Endothelial cell (in vitro differentiated cells): ENCODE measurements around the gene CNTN4. TPM values are rescaled to one million over a fixed set of nuclear protein-coding genes. Genes with fewer than 3 reads are reported as not detected.
"Not testable (repeated sequence)": the region's sequence is repeated elsewhere in the genome, so short reads cannot be mapped to it uniquely, and the experiment has no call there.

Source experiments
- DNase-seq: peaks from one replicate; pipeline ENCODE4 v3.0.0; 2021; ENCODE audit warnings: low spot score
- H3K27ac Mint-ChIP-seq: one replicate; pipeline ENCODE4 v1.8.0; 2021; ENCODE audit warnings: mixed read lengths, inconsistent platforms; ENCODE audit not compliant: unreplicated experiment
- H3K27me3 Mint-ChIP-seq: one replicate; pipeline ENCODE4 v1.8.0; 2021; ENCODE audit warnings: mild to moderate bottlenecking, moderate library complexity, mixed read lengths, inconsistent platforms; ENCODE audit not compliant: unreplicated experiment
- H3K36me3 Mint-ChIP-seq: one replicate; pipeline ENCODE4 v1.8.0; 2021; ENCODE audit warnings: mild to moderate bottlenecking, low read depth, mixed read lengths, inconsistent platforms; ENCODE audit not compliant: unreplicated experiment
- H3K4me1 Mint-ChIP-seq: one replicate; pipeline ENCODE4 v1.8.0; 2021; ENCODE audit warnings: mild to moderate bottlenecking, mixed read lengths, inconsistent platforms; ENCODE audit not compliant: unreplicated experiment
- H3K4me3 Mint-ChIP-seq: one replicate; pipeline ENCODE4 v1.8.0; 2021; ENCODE audit warnings: mild to moderate bottlenecking, mixed read lengths, inconsistent platforms; ENCODE audit not compliant: unreplicated experiment
- H3K9me3 Mint-ChIP-seq: one replicate; pipeline ENCODE4 v1.8.0; 2021; ENCODE audit warnings: mixed read lengths, inconsistent platforms; ENCODE audit not compliant: unreplicated experiment
- total RNA-seq: library from RNA; stranded (reverse); fragmentation: NEBNext Ultra II Directional; extraction: Animal tissue kit (Norgen Biotek cat#: 25700); gene quantifications from one replicate; pipeline ENCODE4 v1.2.1, GENCODE V29; 2021; ENCODE audit not compliant: unreplicated experiment
- TF ChIP-seq, protein P1 (sequence below): fragments of 200-600 bp; sonication (generic); IDR thresholded peaks from one replicate; pipeline ENCODE4 v1.5.0; 2021; ENCODE audit warnings: antibody characterized with exemption; ENCODE audit not compliant: unreplicated experiment

Gene CNTN4
- total RNA-seq, 1 donor from 2014 or later = not detected

DNA sequence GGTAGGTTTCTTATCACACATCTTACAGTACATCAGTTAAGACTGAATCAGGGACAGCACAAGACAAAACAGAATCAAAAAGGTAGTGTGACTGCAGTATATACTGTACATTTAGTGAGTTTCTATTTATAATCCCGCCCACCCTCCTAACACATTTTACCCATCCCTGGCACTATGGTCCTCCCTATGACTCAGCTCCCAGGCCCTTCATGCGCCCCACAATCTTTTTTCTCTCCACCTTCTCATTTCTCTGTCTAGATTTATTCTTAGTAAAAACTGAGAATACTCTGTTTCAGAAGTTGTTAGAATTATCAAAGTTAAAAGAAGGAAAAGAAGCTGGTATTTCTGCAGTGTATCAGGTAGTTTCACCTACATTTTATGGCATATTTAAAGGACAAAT, 427.3 kb downstream of the CNTN4 start:
- no peaks in the 10 kb centered on the region for H3K36me3 Mint-ChIP-seq
- peaks cover 9% of the 10 kb centered on the region for H3K9me3 Mint-ChIP-seq
- no peaks in the 10 kb centered on the region for H3K4me1 Mint-ChIP-seq
- TF ChIP-seq, protein P1, sequence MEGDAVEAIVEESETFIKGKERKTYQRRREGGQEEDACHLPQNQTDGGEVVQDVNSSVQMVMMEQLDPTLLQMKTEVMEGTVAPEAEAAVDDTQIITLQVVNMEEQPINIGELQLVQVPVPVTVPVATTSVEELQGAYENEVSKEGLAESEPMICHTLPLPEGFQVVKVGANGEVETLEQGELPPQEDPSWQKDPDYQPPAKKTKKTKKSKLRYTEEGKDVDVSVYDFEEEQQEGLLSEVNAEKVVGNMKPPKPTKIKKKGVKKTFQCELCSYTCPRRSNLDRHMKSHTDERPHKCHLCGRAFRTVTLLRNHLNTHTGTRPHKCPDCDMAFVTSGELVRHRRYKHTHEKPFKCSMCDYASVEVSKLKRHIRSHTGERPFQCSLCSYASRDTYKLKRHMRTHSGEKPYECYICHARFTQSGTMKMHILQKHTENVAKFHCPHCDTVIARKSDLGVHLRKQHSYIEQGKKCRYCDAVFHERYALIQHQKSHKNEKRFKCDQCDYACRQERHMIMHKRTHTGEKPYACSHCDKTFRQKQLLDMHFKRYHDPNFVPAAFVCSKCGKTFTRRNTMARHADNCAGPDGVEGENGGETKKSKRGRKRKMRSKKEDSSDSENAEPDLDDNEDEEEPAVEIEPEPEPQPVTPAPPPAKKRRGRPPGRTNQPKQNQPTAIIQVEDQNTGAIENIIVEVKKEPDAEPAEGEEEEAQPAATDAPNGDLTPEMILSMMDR = no peak
- H3K27ac Mint-ChIP-seq = no peak overlapping the region
- no peak for DNase-seq
- H3K4me3 Mint-ChIP-seq = no peak overlapping the region
- no peaks in the 10 kb centered on the region for H3K27me3 Mint-ChIP-seq

DNA sequence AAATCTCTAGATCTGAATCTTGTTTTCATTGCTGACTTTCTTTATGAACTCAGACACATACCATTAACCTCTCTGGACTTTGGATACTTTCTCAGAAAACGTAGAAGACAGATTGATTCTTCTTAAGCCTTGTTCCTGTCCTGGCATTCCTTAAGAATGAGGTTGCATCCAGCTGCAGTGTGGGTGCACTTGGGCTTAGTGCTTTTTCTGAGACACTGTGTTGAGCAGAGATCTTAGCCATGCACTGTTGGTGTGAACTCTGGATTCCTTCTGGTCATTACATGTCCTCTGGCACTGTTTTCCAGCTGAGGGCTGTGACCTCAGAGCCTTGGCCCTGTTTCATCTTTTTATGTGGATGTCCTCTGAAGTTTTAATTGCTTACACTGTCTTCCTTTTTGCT, 428.3 kb downstream of the CNTN4 start:
- Mint-ChIP-seq H3K9me3 (peaks cover 9% of the 10 kb centered on the region), H3K36me3 (no peaks in the 10 kb centered on the region), H3K27me3 (no peaks in the 10 kb centered on the region), H3K4me3 (no peak overlapping the region), H3K4me1 (no peaks in the 10 kb centered on the region), H3K27ac (no peak overlapping the region)
- TF ChIP-seq, protein P1 = no peak
- no peak for DNase-seq

DNA sequence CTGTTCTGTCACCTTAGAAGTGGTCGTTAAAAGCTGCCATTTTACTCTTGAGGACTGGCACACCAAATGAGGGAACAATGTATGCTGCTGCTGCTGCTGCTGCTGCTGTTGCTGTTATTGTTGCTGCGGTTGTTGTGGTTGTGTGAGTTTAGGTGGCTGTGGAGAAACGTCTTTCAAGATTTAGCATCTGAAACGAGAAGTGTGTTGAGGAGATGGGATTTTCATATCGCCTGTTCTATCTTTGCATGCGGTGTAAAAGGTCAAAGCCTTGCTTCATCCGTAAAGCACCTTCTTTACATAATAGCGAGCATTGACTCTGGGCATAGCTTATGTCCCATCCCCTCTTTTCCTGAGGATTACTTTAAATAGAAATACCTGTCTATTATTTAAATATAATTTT, 428.7 kb downstream of the CNTN4 start:
- not testable (repeated sequence) for DNase-seq, H3K27me3 Mint-ChIP-seq, H3K9me3 Mint-ChIP-seq, H3K36me3 Mint-ChIP-seq, H3K4me3 Mint-ChIP-seq, H3K4me1 Mint-ChIP-seq, H3K27ac Mint-ChIP-seq

DNA sequence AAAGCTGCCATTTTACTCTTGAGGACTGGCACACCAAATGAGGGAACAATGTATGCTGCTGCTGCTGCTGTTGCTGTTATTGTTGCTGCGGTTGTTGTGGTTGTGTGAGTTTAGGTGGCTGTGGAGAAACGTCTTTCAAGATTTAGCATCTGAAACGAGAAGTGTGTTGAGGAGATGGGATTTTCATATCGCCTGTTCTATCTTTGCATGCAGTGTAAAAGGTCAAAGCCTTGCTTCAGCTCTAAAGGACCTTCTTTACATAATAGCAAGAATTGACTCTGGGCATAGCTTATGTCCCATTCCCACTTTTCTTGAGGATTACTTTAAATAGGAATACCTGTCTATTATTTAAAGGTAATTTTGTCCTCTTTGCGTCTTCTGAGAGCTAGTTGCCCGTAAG, 436.1 kb downstream of the CNTN4 start:
- not testable (repeated sequence) for H3K4me1 Mint-ChIP-seq, H3K36me3 Mint-ChIP-seq, DNase-seq, H3K27ac Mint-ChIP-seq, H3K4me3 Mint-ChIP-seq, H3K27me3 Mint-ChIP-seq
- H3K9me3 Mint-ChIP-seq = peaks cover 18% of the 10 kb centered on the region

DNA sequence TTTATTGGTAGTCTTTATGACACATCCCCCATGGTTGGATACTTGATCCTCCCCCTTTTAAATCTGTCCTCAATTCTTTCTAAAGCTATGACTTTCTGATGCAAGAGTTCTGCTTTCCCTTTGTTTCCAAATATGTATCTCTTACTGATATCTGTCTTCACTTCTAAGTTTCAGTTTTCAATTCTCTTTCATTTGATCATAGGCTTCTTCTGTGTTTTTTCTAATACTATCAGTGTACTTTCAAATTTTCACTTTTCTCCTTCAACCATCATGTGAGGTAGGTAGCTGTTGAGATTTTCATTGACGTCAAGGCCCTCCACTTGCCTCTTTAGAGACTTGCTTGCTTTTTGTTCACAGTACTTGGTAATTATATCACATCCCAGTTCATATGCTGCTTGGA, 436.5 kb downstream of the CNTN4 start:
- Mint-ChIP-seq H3K36me3 (no peaks in the 10 kb centered on the region), H3K9me3 (peaks cover 18% of the 10 kb centered on the region), H3K27me3 (peaks cover 1% of the 10 kb centered on the region), H3K4me3 (no peak overlapping the region), H3K4me1 (no peaks in the 10 kb centered on the region), H3K27ac (no peak overlapping the region)
- TF ChIP-seq, protein P1 = no peak
- no peak for DNase-seq

DNA sequence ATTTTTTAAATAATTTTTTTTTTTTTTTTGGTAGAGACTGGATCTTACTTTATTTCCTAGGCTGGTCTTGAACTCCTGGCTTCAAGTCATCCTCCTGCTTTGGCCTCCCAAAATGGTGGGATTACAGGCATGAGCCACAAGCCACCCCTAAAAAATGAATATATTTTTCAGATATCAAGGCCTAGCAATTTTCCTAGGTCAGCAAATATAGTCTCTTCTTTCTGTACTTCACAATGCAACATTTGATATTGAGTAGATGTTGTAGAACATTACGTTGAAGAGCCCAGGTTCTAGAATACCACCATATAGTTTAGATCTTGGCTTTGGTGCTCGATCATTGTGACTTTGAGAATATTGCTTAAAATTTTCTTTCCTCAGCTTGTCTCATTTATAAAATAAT, 437.9 kb downstream of the CNTN4 start:
- Mint-ChIP-seq H3K9me3 (peaks cover 26% of the 10 kb centered on the region), H3K27me3 (peaks cover 1% of the 10 kb centered on the region)

More for the DNA sequence above, 437.9 kb downstream of the CNTN4 start:
- Mint-ChIP-seq H3K36me3 (no peaks in the 10 kb centered on the region), H3K27ac (no peak overlapping the region), H3K4me1 (no peaks in the 10 kb centered on the region), H3K4me3 (no peak overlapping the region)
- DNase-seq = no peak
- TF ChIP-seq, protein P1 = no peak
